Erythroblast (primary cell): Measurements from ENCODE around the gene CEP120.
A peak's percentile ranks its signal among the peaks of the same experiment; 100 is the strongest.
"Not testable (repeated sequence)": the region's sequence is repeated elsewhere in the genome, so short reads cannot be mapped to it uniquely, and the experiment has no call there.

Experiments used
- DNase-seq, 2 experiments: peaks; one replicate each; lab custom pipeline; 2025; lab: John Stamatoyannopoulos, UW
- GATA1 ChIP-seq: IDR thresholded peaks from 2 replicates; pipeline ENCODE4 v1.6.1; 2011; ENCODE audit warnings: low read depth, mild to moderate bottlenecking, control low read depth, low read length, moderate library complexity
- POLR2A ChIP-seq: IDR thresholded peaks from 2 replicates; pipeline ENCODE4 v1.6.1; 2011; ENCODE audit warnings: mild to moderate bottlenecking, low read length

CEP120 gene

GRCh38 chr5:123428521-123429220 lies 5.5 kb upstream of the CEP120 start:
- DNase-seq = no peak
- TF ChIP-seq GATA1 (no peak), POLR2A (no peak)

GRCh38 chr5:123427281-123427680 lies 4.1 kb upstream of the CEP120 start:
- DNase-seq = no peak
- no peak for TF ChIP-seq POLR2A
- TF ChIP-seq GATA1 = no peak

GRCh38 chr5:123425431-123425830 lies 2.2 kb upstream of the CEP120 start:
- DNase-seq = no peak
- TF ChIP-seq GATA1 = no peak
- TF ChIP-seq POLR2A = no peak

- TF ChIP-seq POLR2A = no peak
- TF ChIP-seq GATA1 = no peak
- peak; percentile 63 to 70 for DNase-seq
Observed at GRCh38 chr5:123422433-123423277, 548 bp downstream of the CEP120 start.

GRCh38 chr5:123421773-123422172 lies 1.4 kb downstream of the CEP120 start:
- TF ChIP-seq GATA1 (no peak), POLR2A (no peak)
- peak in 1 of 2 experiments; percentile 32 for DNase-seq

- TF ChIP-seq POLR2A (no peak), GATA1 (no peak)
- DNase-seq = no peak
Observed at GRCh38 chr5:123414974-123415373, 8.2 kb downstream of the CEP120 start.

- no peak for TF ChIP-seq GATA1
- no peak for TF ChIP-seq POLR2A
- no peak for DNase-seq
Observed at GRCh38 chr5:123412206-123412605, 11.0 kb downstream of the CEP120 start.

- DNase-seq = not testable (repeated sequence)
Observed at GRCh38 chr5:123401999-123402398, 21.2 kb downstream of the CEP120 start.

- TF ChIP-seq POLR2A (no peak), GATA1 (no peak)
- no peak for DNase-seq
Observed at GRCh38 chr5:123401320-123401719, 21.9 kb downstream of the CEP120 start.

- not testable (repeated sequence) for DNase-seq
Observed at GRCh38 chr5:123400870-123401291, 22.3 kb downstream of the CEP120 start.

- no peak for TF ChIP-seq GATA1
- TF ChIP-seq POLR2A = no peak
- no peak for DNase-seq
Observed at GRCh38 chr5:123398058-123398733, 25.0 kb downstream of the CEP120 start.

- TF ChIP-seq POLR2A = no peak
- no peak for TF ChIP-seq GATA1
- no peak for DNase-seq
Observed at GRCh38 chr5:123397538-123397937, 25.7 kb downstream of the CEP120 start.

GRCh38 chr5:123391009-123391408 lies 32.2 kb downstream of the CEP120 start:
- TF ChIP-seq GATA1 (no peak), POLR2A (no peak)
- DNase-seq = no peak

- DNase-seq = no peak
- TF ChIP-seq POLR2A = no peak
- no peak for TF ChIP-seq GATA1
Observed at GRCh38 chr5:123389794-123390193, 33.4 kb downstream of the CEP120 start.

GRCh38 chr5:123387313-123387712 lies 35.9 kb downstream of the CEP120 start:
- DNase-seq = no peak
- no peak for TF ChIP-seq GATA1
- TF ChIP-seq POLR2A = no peak

GRCh38 chr5:123382252-123382651 lies 41.0 kb downstream of the CEP120 start:
- TF ChIP-seq GATA1 = no peak

More at GRCh38 chr5:123382252-123382651, 41.0 kb downstream of the CEP120 start:
- DNase-seq = no peak
